Thoracic aorta (tissue), 2 donors: ENCODE data around the gene VAMP8. TPM values are rescaled to one million over a fixed set of nuclear protein-coding genes. Genes with fewer than 3 reads are reported as not detected.
A peak's percentile ranks its signal among the peaks of the same experiment; 100 is the strongest.

Experiments used
- ATAC-seq: fragments of 150-250 bp; one replicate; pipeline ENCODE4 v1.8.0; 2017; ENCODE audit warnings: low read depth; ENCODE audit not compliant: insufficient number of reproducible peaks, low FRiP score
- DNase-seq: peaks from one replicate; pipeline ENCODE4 v3.0.0-alpha.2; 2020; ENCODE audit warnings: low spot score
- H3K27ac ChIP-seq, 2 donors: fragments of 200-600 bp; sonication (generic); 1 replicate in 1 of 2; 2 replicates in 1 of 2; pipeline ENCODE4 v1.5.1; 2016; ENCODE audit warnings: mild to moderate bottlenecking in 2 of 2, moderate library complexity in 2 of 2
- H3K27me3 ChIP-seq: fragments of 200-600 bp; sonication (generic); replicated peaks from 2 replicates; pipeline ENCODE4 v1.6.0; 2016; ENCODE audit warnings: mild to moderate bottlenecking; ENCODE audit not compliant: insufficient read depth
- H3K36me3 ChIP-seq: fragments of 200-600 bp; sonication (generic); one replicate; pipeline ENCODE4 v1.5.1; 2016
- H3K4me1 ChIP-seq, 2 donors: fragments of 200-600 bp; sonication (generic); 1 replicate in 1 of 2; 2 replicates in 1 of 2; pipeline versions ENCODE4 v1.5.1 to v1.6.0; 2016; ENCODE audit warnings: low read depth in 2 of 2, mild to moderate bottlenecking in 1 of 2; ENCODE audit not compliant: control insufficient read depth in 1 of 2
- H3K4me3 ChIP-seq: fragments of 200-600 bp; sonication (generic); 2 replicates; pipeline ENCODE4 v1.5.1; 2016; ENCODE audit warnings: mild to moderate bottlenecking
- H3K9me3 ChIP-seq: fragments of 200-600 bp; sonication (generic); 2 replicates; pipeline ENCODE4 v1.5.1; 2016
- CTCF ChIP-seq: fragments of 200-600 bp; sonication (generic); IDR thresholded peaks from one replicate; pipeline ENCODE4 v1.5.1; 2019; ENCODE audit warnings: antibody characterized with exemption
- total RNA-seq, 2 donors: library from RNA; depleted of rRNA; stranded (reverse); fragments of >200 nt; gene quantifications; one replicate each; pipeline versions ENCODE4 v1.1.0 to v1.2.3, GENCODE V29; 2016

VAMP8 gene
- 10 to 100 TPM; 30.9 to 34.9 TPM for total RNA-seq

DNA sequence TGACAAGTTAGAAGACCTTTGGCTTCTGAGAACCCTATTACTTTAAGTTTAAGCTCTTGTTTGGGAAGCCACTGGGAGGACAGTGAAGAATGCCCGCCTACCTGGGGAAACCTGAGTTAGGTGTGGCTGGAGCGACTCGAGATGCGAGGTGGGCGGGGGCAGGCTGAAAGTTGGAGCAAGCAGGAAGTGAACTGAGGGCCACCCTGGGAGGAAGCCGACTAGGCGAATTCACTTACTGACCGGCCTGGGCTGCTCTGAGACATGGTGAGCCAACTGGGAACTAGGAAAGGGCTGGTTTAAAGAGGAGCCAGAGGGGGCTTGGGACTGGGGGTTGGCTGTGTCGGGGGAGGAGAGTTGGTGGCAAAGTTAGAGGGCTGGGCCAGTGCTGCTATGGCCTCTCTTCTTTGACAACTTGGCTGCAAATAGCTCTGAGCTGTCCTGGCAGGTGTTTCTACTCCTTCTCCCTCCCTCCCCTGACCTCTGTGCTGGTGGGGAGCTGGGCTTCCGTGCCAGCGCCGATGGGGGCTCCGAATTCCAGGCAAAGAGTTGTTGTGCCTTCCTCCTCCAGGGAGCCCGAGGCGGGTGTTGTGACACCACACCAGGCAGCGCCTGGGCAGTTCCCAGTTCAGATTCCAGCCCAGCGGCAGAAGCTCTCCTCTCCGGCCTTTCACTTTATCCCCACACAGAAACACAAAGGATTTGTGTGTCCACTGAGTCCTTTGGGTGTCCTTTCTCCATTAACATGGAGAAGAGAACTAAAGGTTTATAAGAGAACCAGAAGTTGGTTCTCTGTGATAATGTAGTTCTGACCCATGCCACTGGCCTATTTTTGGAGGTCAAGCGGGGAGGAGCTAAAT, at the start of gene VAMP8:
TSS of gene VAMP8 (plus strand) at position 201 of the 857 bp plus-strand sequence. CDS start at position 262, 61 bp downstream.
- peaks cover 0 to 26% of the 10 kb centered on the region in 2 donors for H3K4me1 ChIP-seq
- no peaks in the 10 kb centered on the region for H3K36me3 ChIP-seq
- no peaks in the 10 kb centered on the region for H3K9me3 ChIP-seq
- ATAC-seq (no peak), DNase-seq (no peak)
- TF ChIP-seq CTCF, result no peak
- H3K4me3 ChIP-seq, result peak within 1 kb of the TSS; percentile 54
- no peaks in the 10 kb centered on the region for H3K27me3 ChIP-seq
- peak within 1 kb of the TSS; percentile 41 to 50 for H3K27ac ChIP-seq

DNA sequence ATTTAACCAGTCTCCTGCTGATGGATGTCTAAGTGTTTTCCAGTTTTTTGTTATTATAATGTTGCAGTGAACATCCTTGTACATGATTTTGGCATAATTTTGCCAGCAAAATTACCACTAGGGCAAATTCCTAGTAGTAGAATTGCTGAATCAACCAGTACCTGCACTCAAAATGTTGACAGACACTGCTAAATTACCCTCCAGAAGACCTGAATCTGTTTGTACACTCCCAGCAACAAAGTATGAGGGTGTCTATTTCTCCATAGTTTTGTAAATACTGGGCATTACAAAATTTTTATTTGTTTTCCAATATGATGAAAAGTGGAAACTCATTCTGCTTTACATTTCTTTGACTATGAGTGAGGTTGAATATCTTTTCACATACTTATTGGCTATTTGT, 49.6 kb upstream of the VAMP8 start:
- no peaks in the 10 kb centered on the region for H3K9me3 ChIP-seq
- DNase-seq (no peak), ATAC-seq (no peak)
- H3K27me3 ChIP-seq, result no peaks in the 10 kb centered on the region
- TF ChIP-seq CTCF, result no peak
- H3K4me3 ChIP-seq, result no peak overlapping the region
- no peak overlapping the region for H3K27ac ChIP-seq
- no peaks in the 10 kb centered on the region for H3K36me3 ChIP-seq
- H3K4me1 ChIP-seq, result peaks cover 16 to 20% of the 10 kb centered on the region in 2 donors

DNA sequence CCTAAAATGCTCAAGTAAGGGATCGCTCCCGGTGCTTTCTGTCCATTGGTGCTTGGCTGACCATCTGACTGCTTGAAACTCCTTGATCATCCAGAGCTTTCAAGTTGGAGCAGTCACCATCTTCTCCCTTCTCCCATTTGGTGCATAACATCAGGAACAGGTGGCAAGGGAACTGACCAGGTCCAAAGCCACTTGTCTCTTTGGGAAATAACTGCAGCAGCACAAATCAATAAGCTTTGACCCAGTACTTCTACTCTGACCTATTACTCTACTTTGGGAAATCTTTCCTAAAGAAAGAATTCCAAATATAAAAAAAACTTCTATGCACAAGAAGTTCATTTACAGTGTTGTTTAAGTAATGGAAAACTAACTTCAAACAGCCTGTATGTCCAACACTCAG, 49.0 kb upstream of the VAMP8 start:
- H3K27me3 ChIP-seq, result no peaks in the 10 kb centered on the region
- no peak overlapping the region for H3K4me3 ChIP-seq
- DNase-seq, result no peak
- no peak for ATAC-seq
- TF ChIP-seq CTCF, result no peak
- peaks cover 16 to 20% of the 10 kb centered on the region in 2 donors for H3K4me1 ChIP-seq
- H3K36me3 ChIP-seq, result no peaks in the 10 kb centered on the region
- H3K27ac ChIP-seq, result no peak overlapping the region
- H3K9me3 ChIP-seq, result no peaks in the 10 kb centered on the region

DNA sequence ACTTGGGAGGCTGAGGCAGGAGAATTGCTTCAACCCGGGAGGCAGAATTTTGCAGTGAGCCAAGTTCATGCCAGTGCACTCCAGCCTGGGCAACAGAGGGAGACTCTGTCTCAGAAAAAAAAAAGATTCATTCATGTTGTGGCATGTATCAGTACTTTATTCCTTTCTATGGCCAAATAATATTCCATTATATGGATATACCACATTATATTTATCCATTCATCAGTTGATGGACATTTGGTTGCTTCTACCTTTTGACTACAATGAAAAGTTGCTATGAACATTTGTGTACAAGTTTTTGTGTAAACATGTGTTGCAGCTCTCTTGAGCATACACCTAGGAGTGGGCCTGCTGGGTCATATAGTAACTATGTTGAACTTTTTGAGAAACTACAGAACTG, 47.6 kb upstream of the VAMP8 start:
- no peak for ATAC-seq
- DNase-seq, result no peak
- no peak for TF ChIP-seq CTCF
- H3K4me1 ChIP-seq, result peaks cover 3 to 5% of the 10 kb centered on the region in 2 donors
- H3K4me3 ChIP-seq, result no peak overlapping the region
- H3K27me3 ChIP-seq, result no peaks in the 10 kb centered on the region
- no peak overlapping the region for H3K27ac ChIP-seq
- no peaks in the 10 kb centered on the region for H3K9me3 ChIP-seq
- no peaks in the 10 kb centered on the region for H3K36me3 ChIP-seq

DNA sequence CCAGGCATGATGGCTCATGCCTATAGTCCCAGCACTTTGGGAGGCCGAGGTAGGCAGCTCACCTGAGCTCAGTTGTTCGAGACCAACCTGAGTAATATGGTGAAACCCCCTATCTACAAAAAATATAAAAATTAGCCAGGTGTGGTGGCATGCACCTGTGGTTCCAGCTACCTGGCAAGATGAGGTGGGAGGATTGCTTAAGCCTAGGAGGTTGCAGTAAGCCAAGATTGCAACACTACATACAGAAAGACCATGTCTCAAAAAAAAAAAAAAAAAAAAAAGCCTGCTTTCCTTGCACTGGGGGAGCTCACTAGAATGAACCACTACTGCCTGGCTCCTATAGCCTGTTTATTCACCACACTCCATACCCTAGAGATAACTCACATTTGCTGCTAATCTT, 45.8 kb upstream of the VAMP8 start:
- Histone ChIP-seq H3K9me3 (no peaks in the 10 kb centered on the region), H3K36me3 (no peaks in the 10 kb centered on the region), H3K4me1 (peaks cover 5 to 12% of the 10 kb centered on the region in 2 donors), H3K4me3 (no peak overlapping the region), H3K27ac (no peak overlapping the region), H3K27me3 (no peaks in the 10 kb centered on the region)
- no peak for ATAC-seq
- no peak for DNase-seq
- no peak for TF ChIP-seq CTCF
